Caco-2 (cell line): ENCODE results near the gene TOB2. TPM values are rescaled to one million over a fixed set of nuclear protein-coding genes. Genes with fewer than 3 reads are reported as not detected.

Source experiments
- BruUV-seq: library from RNA; stranded (reverse); fragments of 400-500 nt; replicated peaks from 2 replicates; lab custom pipeline; 2021; lab: Mats Ljungman, UMichigan
- CTCF ChIA-PET: fragments of 300-600 bp; sonication (Branson Sonifier 250); formaldehyde crosslinking; loops from one replicate; lab custom pipeline; 2022; ENCODE audit warnings: antibody characterized with exemption; lab: Charles Lee
- POLR2A ChIA-PET: fragments of 300-600 bp; sonication (Branson Sonifier 250); formaldehyde crosslinking; loops from one replicate; lab custom pipeline; 2022; ENCODE audit warnings: antibody characterized with exemption; lab: Charles Lee
- DNase-seq, 2 experiments: peaks; one replicate each; pipeline versions ENCODE4 v3.0.0 to v3.0.0-alpha.2; 2020 to 2022
- H3K27me3 ChIP-seq: replicated peaks from 2 replicates; pipeline ENCODE4 v1.6.0; 2011; ENCODE audit warnings: low read length; ENCODE audit not compliant: control insufficient read depth, insufficient read depth
- H3K36me3 ChIP-seq: 2 replicates; pipeline ENCODE4 v1.5.1; 2011; ENCODE audit warnings: low read length; ENCODE audit not compliant: control insufficient read depth, insufficient read depth
- H3K4me1 ChIP-seq: fragments of 250-450 bp; sonication (Bioruptor Pico); 2 replicates; pipeline ENCODE4 v1.5.1; 2020; ENCODE audit warnings: mild to moderate bottlenecking
- H3K4me3 ChIP-seq: 2 replicates; pipeline ENCODE4 v1.5.1; 2011; ENCODE audit warnings: low read depth, mild to moderate bottlenecking, control low read depth, low read length
- H3K9me3 ChIP-seq: fragments of 250-450 bp; sonication (Bioruptor Pico); 2 replicates; pipeline ENCODE4 v1.5.1; 2020; ENCODE audit warnings: mild to moderate bottlenecking, moderate library complexity
- H3K27ac Mint-ChIP-seq: one replicate; pipeline ENCODE4 v1.8.0; 2022; ENCODE audit warnings: mixed read lengths; ENCODE audit not compliant: unreplicated experiment
- H3K27me3 Mint-ChIP-seq: one replicate; pipeline ENCODE4 v1.8.0; 2022; ENCODE audit warnings: mixed read lengths; ENCODE audit not compliant: insufficient read depth, unreplicated experiment
- H3K36me3 Mint-ChIP-seq: one replicate; pipeline ENCODE4 v1.8.0; 2022; ENCODE audit warnings: mild to moderate bottlenecking, mixed read lengths; ENCODE audit not compliant: insufficient read depth, unreplicated experiment
- H3K4me1 Mint-ChIP-seq: one replicate; pipeline ENCODE4 v1.8.0; 2022; ENCODE audit warnings: low read depth, mixed read lengths; ENCODE audit not compliant: unreplicated experiment
- H3K4me3 Mint-ChIP-seq: one replicate; pipeline ENCODE4 v1.8.0; 2022; ENCODE audit warnings: mild to moderate bottlenecking, moderate library complexity, mixed read lengths; ENCODE audit not compliant: unreplicated experiment
- H3K9me3 Mint-ChIP-seq: one replicate; pipeline ENCODE4 v1.8.0; 2022; ENCODE audit warnings: mixed read lengths; ENCODE audit not compliant: unreplicated experiment
- CTCF ChIP-seq, 2 experiments: fragments of 200-600 bp in 1 of 2; IDR thresholded peaks; 1 replicate in 1 of 2; 2 replicates in 1 of 2; pipeline versions ENCODE4 v1.5.1 to v1.8.0; 2011 to 2022; ENCODE audit warnings: antibody characterized with exemption in 1 of 2, control low read depth in 1 of 2, inconsistent platforms in 1 of 2, low read depth in 1 of 2, low read length in 1 of 2, mild to moderate bottlenecking in 1 of 2, moderate library complexity in 1 of 2; ENCODE audit not compliant: insufficient read depth in 1 of 2, severe bottlenecking in 1 of 2, unreplicated experiment in 1 of 2
- intact Hi-C: fragments of 100-400 bp; cut with micrococcal nuclease; formaldehyde crosslinking; loops from one replicate; pipeline ENCODE4 v1.10.0; 2022; ENCODE audit not compliant: unreplicated experiment
- total RNA-seq: library from RNA; stranded (reverse); gene quantifications from 2 replicates; pipeline ENCODE4 v1.2.3, GENCODE V29; 2022

The TOB2 gene
- total RNA-seq, 1 experiment from 2014 or later: 49.0 TPM

- Histone ChIP-seq H3K36me3 (no peaks in the 10 kb centered on the region; the same call in 1 of the 2 replicates), H3K27me3 (no peaks in the 10 kb centered on the region), H3K4me3 (no peak overlapping the region), H3K9me3 (no peaks in the 10 kb centered on the region), H3K4me1 (no peaks in the 10 kb centered on the region)
- ChIA-PET CTCF (interaction anchor here (0.5 to 0.7 kb wide), 2 partner anchors 22 to 556 kb away, joined by 4 to 5 read pairs; no protein-coding TSS in a partner anchor), POLR2A (no interaction called here)
- H3K27ac Mint-ChIP-seq: no peak overlapping the region
- no peaks in the 10 kb centered on the region for H3K27me3 Mint-ChIP-seq
- intact Hi-C loops: no loop called here
- TSS peak; percentile 4 for BruUV-seq
- H3K4me1 Mint-ChIP-seq: peaks cover 1% of the 10 kb centered on the region
- H3K4me3 Mint-ChIP-seq: no peak overlapping the region
- TF ChIP-seq CTCF (IDR thresholded peaks at IDR 0.05; ENCODE audit: insufficient read depth in 1 of 2, low read depth in 1 of 2, low read length in 1 of 2, severe bottlenecking in 1 of 2, unreplicated experiment in 1 of 2): no peak
- DNase-seq: no peak
- H3K36me3 Mint-ChIP-seq: peaks cover 12% of the 10 kb centered on the region
- H3K9me3 Mint-ChIP-seq: no peaks in the 10 kb centered on the region
Measured at GRCh38 chr22:41478891-41479521, 32.4 kb upstream of the TOB2 start.

- H3K4me1 ChIP-seq: no peaks in the 10 kb centered on the region
- no peaks in the 10 kb centered on the region for H3K9me3 Mint-ChIP-seq
- POLR2A ChIA-PET: no interaction called here
- H3K36me3 ChIP-seq: no peaks in the 10 kb centered on the region; the same call in 1 of the 2 replicates
- H3K4me1 Mint-ChIP-seq: peaks cover 6% of the 10 kb centered on the region
- no peaks in the 10 kb centered on the region for H3K27me3 Mint-ChIP-seq
- H3K4me3 ChIP-seq: no peak overlapping the region
- peaks cover 16% of the 10 kb centered on the region for H3K36me3 Mint-ChIP-seq
- H3K27me3 ChIP-seq: no peaks in the 10 kb centered on the region
- BruUV-seq: no TSS peak
- intact Hi-C loops: no loop called here
- CTCF ChIA-PET: interaction anchor here (0.5 to 0.7 kb wide), 2 partner anchors 23 to 520 kb away, joined by 5 to 8 read pairs; partner anchors contain the start of gene WBP2NL
- no peak for DNase-seq
- H3K9me3 ChIP-seq: no peaks in the 10 kb centered on the region
- no peak overlapping the region for H3K4me3 Mint-ChIP-seq
- no peak overlapping the region for H3K27ac Mint-ChIP-seq
- no peak for TF ChIP-seq CTCF (IDR thresholded peaks at IDR 0.05; ENCODE audit: insufficient read depth in 1 of 2, low read depth in 1 of 2, low read length in 1 of 2, severe bottlenecking in 1 of 2, unreplicated experiment in 1 of 2)
Measured at GRCh38 chr22:41478473-41478872, 31.9 kb upstream of the TOB2 start.

- TF ChIP-seq CTCF (IDR thresholded peaks at IDR 0.05; ENCODE audit: insufficient read depth in 1 of 2, low read depth in 1 of 2, low read length in 1 of 2, severe bottlenecking in 1 of 2, unreplicated experiment in 1 of 2): no peak
- Mint-ChIP-seq H3K36me3 (peaks cover 29% of the 10 kb centered on the region), H3K4me1 (peaks cover 6% of the 10 kb centered on the region), H3K4me3 (no peak overlapping the region), H3K9me3 (no peaks in the 10 kb centered on the region), H3K27ac (no peak overlapping the region), H3K27me3 (no peaks in the 10 kb centered on the region)
- H3K27me3 ChIP-seq: no peaks in the 10 kb centered on the region
- CTCF ChIA-PET: interaction anchor here (0.7 kb wide), 1 partner anchor 37 kb away, joined by 3 read pairs; no protein-coding TSS in a partner anchor
- H3K4me3 ChIP-seq: no peak overlapping the region
- no peak for DNase-seq
- intact Hi-C loops: no loop called here
- no peaks in the 10 kb centered on the region; the same call in none of the 2 replicates for H3K36me3 ChIP-seq
- no peaks in the 10 kb centered on the region for H3K9me3 ChIP-seq
- BruUV-seq: no TSS peak
- POLR2A ChIA-PET: interaction anchor here (0.7 kb wide), 1 partner anchor 369 kb away, joined by 16 read pairs; no protein-coding TSS in a partner anchor
- H3K4me1 ChIP-seq: 0 out of 2 replicates have a peak, but pooled peaks cover 7% of the 10 kb centered on the region
Measured at GRCh38 chr22:41474872-41475451, 28.4 kb upstream of the TOB2 start.
